ENCODE results near the gene CDX1.

The CDX1 gene

DNA sequence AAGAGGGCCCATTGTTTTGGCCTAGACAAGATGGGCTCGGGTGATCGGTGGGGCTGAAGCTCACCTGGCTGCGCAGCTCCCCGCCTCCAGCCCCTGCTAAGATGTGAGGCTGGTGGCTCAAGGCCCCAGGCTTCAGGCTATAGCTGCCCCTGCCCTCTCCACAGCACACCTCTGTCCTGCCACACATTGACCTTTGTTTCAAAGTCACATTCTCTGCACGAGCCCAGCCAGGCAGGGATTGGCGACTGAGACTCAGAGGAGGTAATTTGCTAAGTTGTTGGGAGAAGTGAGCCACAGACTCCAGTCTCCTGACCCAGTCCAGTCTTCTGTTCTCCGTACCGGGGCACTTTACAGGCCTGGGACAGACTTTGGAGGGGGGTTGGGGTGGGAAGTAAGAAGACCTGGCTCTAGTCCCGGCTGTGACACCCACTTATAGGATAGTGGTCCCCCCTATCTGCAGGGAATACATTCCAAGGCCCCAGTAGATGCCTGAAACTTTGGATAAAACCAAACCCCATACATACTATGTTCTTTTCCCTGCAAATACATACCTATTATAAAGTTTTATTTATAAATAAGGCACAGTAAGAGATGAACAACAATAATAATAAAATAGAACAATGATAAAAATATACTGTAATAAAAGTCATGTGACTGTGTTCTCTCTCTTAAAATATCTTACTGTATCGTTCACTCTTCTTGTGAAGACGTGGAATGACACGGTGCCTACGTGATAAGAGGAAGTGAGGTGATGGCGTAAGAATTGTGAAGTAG, 24.2 kb upstream of the CDX1 start:
- Histone ChIP-seq H3K4me3 (ENCODE audit: low read length) (no peak overlapping the region), H3K9ac (ENCODE audit: low read length) (no peak overlapping the region), H3K27ac (ENCODE audit: low read length) (no peak overlapping the region), H3K27me3 (ENCODE audit: control insufficient read depth, insufficient read depth, low read length) (no peaks in the 10 kb centered on the region), H3K36me3 (ENCODE audit: control insufficient read depth, low read depth, low read length) (no peaks in the 10 kb centered on the region), H3K9me3 (ENCODE audit: control insufficient read depth, low read depth, low read length) (no peaks in the 10 kb centered on the region), H3K4me1 (ENCODE audit: control insufficient read depth, low read depth, low read length) (peaks cover 28% of the 10 kb centered on the region)

- no peak overlapping the region for H3K27ac ChIP-seq (ENCODE audit: low read length)
- H3K9ac ChIP-seq (ENCODE audit: low read length) = no peak overlapping the region
- no peak overlapping the region for H3K4me3 ChIP-seq (ENCODE audit: low read length)
- H3K9me3 ChIP-seq (ENCODE audit: control insufficient read depth, low read depth, low read length) = no peaks in the 10 kb centered on the region
- no peaks in the 10 kb centered on the region for H3K36me3 ChIP-seq (ENCODE audit: control insufficient read depth, low read depth, low read length)
- H3K27me3 ChIP-seq (ENCODE audit: control insufficient read depth, insufficient read depth, low read length) = no peaks in the 10 kb centered on the region
- peaks cover 23% of the 10 kb centered on the region for H3K4me1 ChIP-seq (ENCODE audit: control insufficient read depth, low read depth, low read length)
Measured at GRCh38 chr5:150142959-150143349, 23.6 kb upstream of the CDX1 start.

DNA sequence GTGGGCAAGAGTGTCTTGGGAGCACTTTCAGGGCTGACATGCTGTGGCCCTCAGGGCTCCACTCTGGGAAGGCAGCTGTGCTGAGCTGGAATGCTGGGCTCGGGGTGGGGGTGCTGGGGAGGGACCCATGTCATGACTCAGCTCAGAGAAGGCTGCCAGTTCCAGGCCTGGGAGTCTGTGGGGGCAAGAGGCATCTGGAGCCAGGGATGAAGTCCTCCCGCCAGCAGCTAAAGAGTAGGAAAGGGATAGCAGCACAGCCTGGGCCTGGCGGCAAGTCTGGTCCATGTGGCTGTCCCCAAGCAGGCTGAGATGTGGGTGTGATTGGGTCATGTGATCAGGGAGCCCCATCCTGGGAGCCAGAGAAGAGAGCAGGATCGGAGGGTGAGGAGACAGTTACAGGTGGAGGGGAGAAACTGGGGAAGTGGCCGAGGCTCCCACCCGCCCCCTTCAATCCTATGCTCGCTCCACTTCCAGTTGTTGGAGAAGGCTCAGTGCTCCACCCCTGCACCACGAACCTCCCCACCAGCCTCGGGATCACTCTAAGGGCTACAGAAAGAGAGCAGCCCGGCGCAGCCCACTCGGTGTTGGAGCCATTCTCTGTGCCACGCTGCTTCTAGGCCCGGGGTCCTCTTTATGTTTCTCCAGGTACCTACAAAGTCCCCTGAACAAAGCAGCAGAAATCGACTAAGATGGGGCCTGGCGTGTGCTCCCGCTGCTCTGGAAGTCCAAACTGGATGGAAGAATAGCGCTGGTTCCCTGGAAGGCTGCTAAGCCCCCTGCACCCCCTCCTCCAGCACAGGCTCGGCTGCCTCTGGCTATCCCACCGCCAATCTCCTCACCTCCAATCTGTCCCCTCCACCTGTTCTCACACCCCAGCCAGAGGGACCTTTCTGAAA, 23.0 kb upstream of the CDX1 start:
- no peaks in the 10 kb centered on the region for H3K9me3 ChIP-seq (ENCODE audit: control insufficient read depth, low read depth, low read length)
- H3K4me3 ChIP-seq (ENCODE audit: low read length) = no peak overlapping the region
- H3K4me1 ChIP-seq (ENCODE audit: control insufficient read depth, low read depth, low read length) = peaks cover 16% of the 10 kb centered on the region
- H3K27me3 ChIP-seq (ENCODE audit: control insufficient read depth, insufficient read depth, low read length) = no peaks in the 10 kb centered on the region
- H3K27ac ChIP-seq (ENCODE audit: low read length) = no peak overlapping the region
- H3K9ac ChIP-seq (ENCODE audit: low read length) = no peak overlapping the region
- H3K36me3 ChIP-seq (ENCODE audit: control insufficient read depth, low read depth, low read length) = no peaks in the 10 kb centered on the region

GRCh38 chr5:150144246-150144801, 22.3 kb upstream of the CDX1 start:
- Histone ChIP-seq H3K36me3 (ENCODE audit: control insufficient read depth, low read depth, low read length) (no peaks in the 10 kb centered on the region), H3K9ac (ENCODE audit: low read length) (no peak overlapping the region), H3K4me1 (ENCODE audit: control insufficient read depth, low read depth, low read length) (peaks cover 9% of the 10 kb centered on the region), H3K27ac (ENCODE audit: low read length) (no peak overlapping the region), H3K27me3 (ENCODE audit: control insufficient read depth, insufficient read depth, low read length) (no peaks in the 10 kb centered on the region), H3K9me3 (ENCODE audit: control insufficient read depth, low read depth, low read length) (no peaks in the 10 kb centered on the region), H3K4me3 (ENCODE audit: low read length) (no peak overlapping the region)

DNA sequence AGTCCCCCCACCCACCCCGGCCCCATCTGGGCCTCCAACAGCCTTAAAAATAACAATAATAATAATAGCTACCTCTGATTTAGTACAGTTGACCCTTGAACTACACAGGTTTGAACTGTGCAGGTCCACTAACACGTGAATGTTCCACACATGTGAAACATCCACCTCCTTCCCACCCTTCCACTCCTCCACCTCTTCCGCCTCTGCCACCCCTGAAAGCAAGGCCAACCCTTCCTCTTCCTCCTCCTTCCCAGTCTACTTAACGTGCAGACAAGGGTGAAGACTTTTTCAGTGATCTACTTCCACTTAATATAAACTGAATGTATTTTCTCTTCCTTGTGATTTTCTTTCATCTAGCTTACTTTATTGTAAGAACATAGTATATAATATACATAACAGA, 21.7 kb upstream of the CDX1 start:
- Histone ChIP-seq H3K27ac (ENCODE audit: low read length) (no peak overlapping the region), H3K27me3 (ENCODE audit: control insufficient read depth, insufficient read depth, low read length) (no peaks in the 10 kb centered on the region), H3K4me1 (ENCODE audit: control insufficient read depth, low read depth, low read length) (peaks cover 8% of the 10 kb centered on the region), H3K9me3 (ENCODE audit: control insufficient read depth, low read depth, low read length) (no peaks in the 10 kb centered on the region), H3K9ac (ENCODE audit: low read length) (no peak overlapping the region), H3K36me3 (ENCODE audit: control insufficient read depth, low read depth, low read length) (no peaks in the 10 kb centered on the region), H3K4me3 (ENCODE audit: low read length) (no peak overlapping the region)

- Histone ChIP-seq H3K9me3 (ENCODE audit: control insufficient read depth, low read depth, low read length) (no peaks in the 10 kb centered on the region), H3K9ac (ENCODE audit: low read length) (no peak overlapping the region), H3K4me1 (ENCODE audit: control insufficient read depth, low read depth, low read length) (peaks cover 8% of the 10 kb centered on the region), H3K27me3 (ENCODE audit: control insufficient read depth, insufficient read depth, low read length) (no peaks in the 10 kb centered on the region), H3K4me3 (ENCODE audit: low read length) (no peak overlapping the region), H3K36me3 (ENCODE audit: control insufficient read depth, low read depth, low read length) (no peaks in the 10 kb centered on the region), H3K27ac (ENCODE audit: low read length) (no peak overlapping the region)
Measured at GRCh38 chr5:150146235-150146634, 20.3 kb upstream of the CDX1 start.

GRCh38 chr5:150146862-150147601, 19.5 kb upstream of the CDX1 start:
- H3K27me3 ChIP-seq (ENCODE audit: control insufficient read depth, insufficient read depth, low read length) = no peaks in the 10 kb centered on the region
- no peak overlapping the region for H3K27ac ChIP-seq (ENCODE audit: low read length)
- no peaks in the 10 kb centered on the region for H3K36me3 ChIP-seq (ENCODE audit: control insufficient read depth, low read depth, low read length)
- peaks cover 8% of the 10 kb centered on the region for H3K4me1 ChIP-seq (ENCODE audit: control insufficient read depth, low read depth, low read length)
- no peak overlapping the region for H3K9ac ChIP-seq (ENCODE audit: low read length)
- no peaks in the 10 kb centered on the region for H3K9me3 ChIP-seq (ENCODE audit: control insufficient read depth, low read depth, low read length)
- no peak overlapping the region for H3K4me3 ChIP-seq (ENCODE audit: low read length)

- Histone ChIP-seq H3K4me1 (ENCODE audit: control insufficient read depth, low read depth, low read length) (peaks cover 8% of the 10 kb centered on the region), H3K9me3 (ENCODE audit: control insufficient read depth, low read depth, low read length) (no peaks in the 10 kb centered on the region), H3K9ac (ENCODE audit: low read length) (no peak overlapping the region), H3K4me3 (ENCODE audit: low read length) (no peak overlapping the region), H3K36me3 (ENCODE audit: control insufficient read depth, low read depth, low read length) (no peaks in the 10 kb centered on the region), H3K27me3 (ENCODE audit: control insufficient read depth, insufficient read depth, low read length) (no peaks in the 10 kb centered on the region), H3K27ac (ENCODE audit: low read length) (no peak overlapping the region)
Measured at GRCh38 chr5:150147670-150148069, 18.9 kb upstream of the CDX1 start.

DNA sequence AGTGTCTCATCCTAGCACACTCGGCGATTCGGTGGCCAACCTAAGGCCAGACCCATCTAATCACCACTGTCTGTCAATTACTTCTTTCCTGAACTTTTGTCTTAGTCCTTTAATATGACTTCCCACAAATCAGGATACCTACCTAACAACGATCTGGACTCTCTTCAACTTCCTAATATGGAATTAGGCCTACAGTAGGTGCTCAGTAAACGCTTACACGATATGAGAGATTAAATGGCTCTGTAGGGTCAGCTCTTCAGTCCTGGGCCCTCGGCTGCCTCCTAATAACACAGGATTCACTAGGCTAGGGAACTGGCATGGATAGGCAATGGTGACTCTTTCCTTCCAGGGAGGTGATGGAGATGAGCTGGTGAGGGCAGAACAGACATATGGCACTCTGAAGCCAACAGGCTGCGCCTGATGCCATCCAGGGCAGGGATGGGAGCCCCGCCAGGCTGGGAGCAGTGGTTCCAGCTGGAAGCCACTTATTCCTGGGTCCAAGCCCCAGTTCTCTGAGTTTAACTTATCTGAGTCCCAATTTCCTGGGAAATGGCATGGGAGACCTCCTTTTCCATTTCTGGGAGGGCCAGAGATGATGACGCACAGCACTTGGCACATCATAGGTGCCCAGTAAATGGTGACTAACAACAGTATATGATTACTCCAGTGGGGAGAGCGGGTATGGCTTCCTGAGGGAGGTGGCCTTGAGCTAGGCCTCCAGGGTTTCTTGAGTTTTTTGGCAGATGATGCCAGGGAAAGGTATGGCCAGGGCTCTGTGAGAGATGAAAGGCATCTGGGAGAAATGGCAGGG, 18.3 kb upstream of the CDX1 start:
- Histone ChIP-seq H3K27ac (ENCODE audit: low read length) (no peak overlapping the region), H3K9ac (ENCODE audit: low read length) (no peak overlapping the region), H3K27me3 (ENCODE audit: control insufficient read depth, insufficient read depth, low read length) (no peaks in the 10 kb centered on the region), H3K4me3 (ENCODE audit: low read length) (no peak overlapping the region), H3K36me3 (ENCODE audit: control insufficient read depth, low read depth, low read length) (no peaks in the 10 kb centered on the region), H3K9me3 (ENCODE audit: control insufficient read depth, low read depth, low read length) (no peaks in the 10 kb centered on the region), H3K4me1 (ENCODE audit: control insufficient read depth, low read depth, low read length) (peaks cover 8% of the 10 kb centered on the region)

- Histone ChIP-seq H3K4me1 (ENCODE audit: control insufficient read depth, low read depth, low read length) (peaks cover 3% of the 10 kb centered on the region), H3K36me3 (ENCODE audit: control insufficient read depth, low read depth, low read length) (no peaks in the 10 kb centered on the region), H3K27ac (ENCODE audit: low read length) (no peak overlapping the region), H3K9me3 (ENCODE audit: control insufficient read depth, low read depth, low read length) (no peaks in the 10 kb centered on the region), H3K27me3 (ENCODE audit: control insufficient read depth, insufficient read depth, low read length) (no peaks in the 10 kb centered on the region), H3K4me3 (ENCODE audit: low read length) (no peak overlapping the region), H3K9ac (ENCODE audit: low read length) (no peak overlapping the region)
Measured at GRCh38 chr5:150149618-150150017, 17.0 kb upstream of the CDX1 start.

Data from iPS-18a (cell line).